GM18511 (cell line): ENCODE measurements around the gene RBM33.
"Not testable (repeated sequence)": the region's sequence is repeated elsewhere in the genome, so short reads cannot be mapped to it uniquely, and the experiment has no call there.

Experiments
- ATAC-seq: cut with Tn5 transposase; IDR thresholded peaks from one replicate; pipeline ENCODE4 v1.9.1; 2021; ENCODE audit warnings: mild to moderate bottlenecking, moderate library complexity; ENCODE audit not compliant: unreplicated experiment

The RBM33 gene

GRCh38 chr7:155815332-155816191 is 171.1 kb downstream of the RBM33 start:
- peak; percentile 91 for ATAC-seq

- ATAC-seq: no peak
Observed at GRCh38 chr7:155816192-155816508, 171.7 kb downstream of the RBM33 start.

GRCh38 chr7:155816996-155817395 is 172.5 kb downstream of the RBM33 start:
- ATAC-seq: no peak

GRCh38 chr7:155817515-155817914 is 173.1 kb downstream of the RBM33 start:
- not testable (repeated sequence) for ATAC-seq

GRCh38 chr7:155818154-155818819 is 173.8 kb downstream of the RBM33 start:
- ATAC-seq: no peak

GRCh38 chr7:155818820-155819168 is 174.3 kb downstream of the RBM33 start:
- ATAC-seq: no peak

GRCh38 chr7:155819186-155819585 is 174.7 kb downstream of the RBM33 start:
- ATAC-seq: no peak

- ATAC-seq: no peak
Observed at GRCh38 chr7:155820246-155820645, 175.8 kb downstream of the RBM33 start.

- no peak for ATAC-seq
Observed at GRCh38 chr7:155820788-155821187, 176.3 kb downstream of the RBM33 start.

GRCh38 chr7:155821851-155822250 is 177.4 kb downstream of the RBM33 start:
- no peak for ATAC-seq

GRCh38 chr7:155824227-155824886 is 179.9 kb downstream of the RBM33 start:
- ATAC-seq: no peak

- no peak for ATAC-seq
Observed at GRCh38 chr7:155825336-155825735, 180.9 kb downstream of the RBM33 start.

GRCh38 chr7:155829796-155830470 is 185.5 kb downstream of the RBM33 start:
- ATAC-seq: no peak
